SK-N-SH treated with all-trans-retinoic acid at 6 μM for 48 hours (cell line): ENCODE measurements around the gene UTP4.

Experiments used
- ATAC-seq: fragments of 200-7000 bp; cut with Tn5 transposase; 3 replicates; pipeline ENCODE4 v1.9.1; 2020; ENCODE audit warnings: mild to moderate bottlenecking, moderate library complexity
- ARNTL ChIP-seq: fragments of 450-650 bp; formaldehyde crosslinking; IDR thresholded peaks from 2 replicates; pipeline ENCODE4 v1.5.0; 2020; ENCODE audit warnings: low read depth, mild to moderate bottlenecking, moderate library complexity, borderline replicate concordance
- BACH2 ChIP-seq: fragments of 250-450 bp; sonication (Bioruptor Pico); IDR thresholded peaks from 2 replicates; pipeline ENCODE4 v1.9.0; 2021; ENCODE audit warnings: mild to moderate bottlenecking, borderline replicate concordance
- CSDC2 ChIP-seq: fragments of 250-450 bp; sonication (Bioruptor Pico); IDR thresholded peaks from 2 replicates; pipeline ENCODE4 v1.5.0; 2020; ENCODE audit warnings: mild to moderate bottlenecking, moderate library complexity
- ESRRG ChIP-seq: fragments of 250-450 bp; sonication (Bioruptor Pico); IDR thresholded peaks from 2 replicates; pipeline ENCODE4 v1.6.1; 2021; ENCODE audit warnings: mild to moderate bottlenecking
- GLIS3 ChIP-seq: fragments of 250-450 bp; sonication (Bioruptor Pico); IDR thresholded peaks from 2 replicates; pipeline ENCODE4 v1.5.0; 2020; ENCODE audit warnings: mild to moderate bottlenecking, moderate library complexity
- ISL1 ChIP-seq: fragments of 250-450 bp; sonication (Bioruptor Pico); IDR thresholded peaks from 2 replicates; pipeline ENCODE4 v2.1.2; 2022; ENCODE audit warnings: mild to moderate bottlenecking, moderate library complexity
- OSR1 ChIP-seq: fragments of 250-450 bp; sonication (Bioruptor Pico); IDR thresholded peaks from 2 replicates; pipeline ENCODE4 v1.8.0; 2022; ENCODE audit warnings: moderate library complexity, mild to moderate bottlenecking, inconsistent platforms
- PATZ1 ChIP-seq: fragments of 250-450 bp; sonication (Bioruptor Pico); IDR thresholded peaks from 2 replicates; pipeline ENCODE4 v1.8.0; 2020; ENCODE audit warnings: mild to moderate bottlenecking, moderate library complexity, borderline replicate concordance
- PPARA ChIP-seq: fragments of 250-450 bp; sonication (Bioruptor Pico); IDR thresholded peaks from 2 replicates; pipeline ENCODE4 v1.5.0; 2020; ENCODE audit warnings: mild to moderate bottlenecking, borderline replicate concordance
- RARB ChIP-seq: fragments of 250-450 bp; sonication (Bioruptor Pico); IDR thresholded peaks from 2 replicates; pipeline ENCODE4 v1.8.0; 2021; ENCODE audit warnings: mild to moderate bottlenecking, moderate library complexity
- SNAI2 ChIP-seq: fragments of 250-450 bp; sonication (Bioruptor Pico); IDR thresholded peaks from 2 replicates; pipeline ENCODE4 v1.5.0; 2020; ENCODE audit warnings: mild to moderate bottlenecking, moderate library complexity
- TCF4 ChIP-seq: fragments of 250-450 bp; sonication (Bioruptor Pico); IDR thresholded peaks from 2 replicates; pipeline ENCODE4 v1.8.0; 2021; ENCODE audit warnings: mild to moderate bottlenecking, moderate library complexity, borderline replicate concordance
- TOX ChIP-seq: fragments of 250-450 bp; sonication (Bioruptor Pico); IDR thresholded peaks from 2 replicates; pipeline ENCODE4 v1.8.0; 2021; ENCODE audit warnings: mild to moderate bottlenecking, moderate library complexity, borderline replicate concordance
- TSHZ2 ChIP-seq: fragments of 250-450 bp; sonication (Bioruptor Pico); IDR thresholded peaks from 2 replicates; pipeline ENCODE4 v1.5.0; 2020; ENCODE audit warnings: mild to moderate bottlenecking, moderate library complexity
- ZC3H10 ChIP-seq: fragments of 250-450 bp; sonication (Bioruptor Pico); IDR thresholded peaks from 2 replicates; pipeline ENCODE4 v1.5.1; 2021; ENCODE audit warnings: mild to moderate bottlenecking, moderate library complexity
- ZFP3 ChIP-seq: fragments of 250-450 bp; sonication (Bioruptor Pico); IDR thresholded peaks from 2 replicates; pipeline ENCODE4 v1.5.0; 2020; ENCODE audit warnings: mild to moderate bottlenecking, moderate library complexity
- ZFP30 ChIP-seq: fragments of 450-650 bp; formaldehyde crosslinking; IDR thresholded peaks from 2 replicates; pipeline ENCODE4 v1.5.0; 2022; ENCODE audit warnings: mild to moderate bottlenecking, moderate library complexity
- ZNF565 ChIP-seq: fragments of 450-650 bp; formaldehyde crosslinking; conservative IDR thresholded peaks from 2 replicates; pipeline ENCODE4 v1.5.0; 2020; ENCODE audit warnings: low read depth, mild to moderate bottlenecking, moderate library complexity
- ZNF70 ChIP-seq: fragments of 450-650 bp; formaldehyde crosslinking; IDR thresholded peaks from 2 replicates; pipeline ENCODE4 v1.5.0; 2020; ENCODE audit warnings: mild to moderate bottlenecking, moderate library complexity
- ZNF8 ChIP-seq: fragments of 450-650 bp; formaldehyde crosslinking; IDR thresholded peaks from 2 replicates; pipeline ENCODE4 v1.5.0; 2020; ENCODE audit warnings: mild to moderate bottlenecking, moderate library complexity
- TF ChIP-seq, protein P1 (sequence below): fragments of 250-450 bp; sonication (Bioruptor Pico); IDR thresholded peaks from 2 replicates; pipeline ENCODE4 v1.8.0; 2021; ENCODE audit warnings: low read depth, mild to moderate bottlenecking, moderate library complexity, borderline replicate concordance
- TF ChIP-seq, protein P2 (sequence below): fragments of 250-450 bp; sonication (Bioruptor Pico); IDR thresholded peaks from 2 replicates; pipeline ENCODE4 v1.5.1; 2021; ENCODE audit warnings: mild to moderate bottlenecking, moderate library complexity

The UTP4 gene

DNA sequence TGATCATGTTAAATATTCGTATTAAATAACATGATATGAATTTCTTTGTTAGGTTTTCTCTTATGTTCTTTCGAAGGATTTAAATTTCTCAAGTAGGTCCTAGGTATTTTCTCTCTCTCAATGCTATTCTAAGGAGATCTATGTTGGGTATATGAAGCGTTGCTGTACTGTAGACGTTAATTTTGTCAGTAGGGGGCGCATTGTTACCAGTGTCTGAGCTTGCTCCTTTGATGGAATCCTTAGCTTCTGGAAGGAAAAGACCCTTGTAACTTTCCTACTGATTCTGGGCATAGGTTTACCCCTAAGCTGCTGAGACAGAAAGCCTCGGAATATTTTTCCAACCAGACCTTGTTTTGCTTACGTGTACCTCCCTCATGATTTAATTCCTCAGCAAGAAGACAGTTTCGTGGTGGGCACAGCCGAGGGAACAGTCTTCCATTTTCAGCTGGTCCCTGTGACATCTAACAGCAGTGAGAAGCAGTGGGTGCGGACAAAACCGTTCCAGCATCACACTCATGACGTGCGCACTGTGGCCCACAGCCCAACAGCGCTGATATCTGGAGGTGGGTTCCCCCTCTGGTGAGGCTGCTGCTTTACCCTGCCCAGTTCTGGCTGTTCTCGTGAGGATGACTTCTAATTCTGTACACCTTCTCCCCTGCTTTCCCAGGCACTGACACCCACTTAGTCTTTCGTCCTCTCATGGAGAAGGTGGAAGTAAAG lies 17.9 kb downstream of the UTP4 start:
- peak; percentile 97 for ATAC-seq
- TF ChIP-seq OSR1 (CRISPR knock-in tag) (no peak), TSHZ2 (CRISPR knock-in tag) (no peak), SNAI2 (CRISPR knock-in tag) (no peak), ZFP30 (CRISPR knock-in tag) (no peak), ZNF565 (CRISPR knock-in tag) (no peak), RARB (CRISPR knock-in tag) (no peak), ZNF70 (CRISPR knock-in tag) (no peak), CSDC2 (no peak), BACH2 (no peak), GLIS3 (CRISPR knock-in tag) (no peak), ARNTL (no peak), PPARA (CRISPR knock-in tag) (no peak), ISL1 (no peak)
- TF ChIP-seq, all 23 proteins: peak for 0

DNA sequence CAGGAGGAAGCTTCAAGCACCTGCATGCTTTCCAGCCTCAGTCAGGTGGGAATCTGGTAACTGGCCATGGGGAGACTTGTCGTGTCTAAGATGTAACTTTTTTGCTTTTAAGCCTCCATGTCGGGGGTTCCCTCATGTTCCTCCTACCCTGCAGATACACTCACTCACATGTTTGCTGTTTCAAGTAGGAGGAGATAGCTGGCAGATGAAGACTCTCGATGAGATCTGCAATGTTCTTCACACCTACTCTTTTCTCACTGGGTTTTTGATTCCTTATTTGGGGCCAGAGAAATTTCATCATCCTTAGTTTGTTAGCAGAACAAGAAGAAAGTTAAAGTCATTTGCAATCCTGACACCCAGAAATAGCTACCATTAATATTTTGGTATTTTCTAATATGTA lies 24.7 kb downstream of the UTP4 start:
- no peak for ATAC-seq
- TF ChIP-seq RARB (CRISPR knock-in tag) = no peak
- TF ChIP-seq ZFP30 (CRISPR knock-in tag) = no peak
- no peak for TF ChIP-seq BACH2
- TF ChIP-seq PPARA (CRISPR knock-in tag) = no peak

DNA sequence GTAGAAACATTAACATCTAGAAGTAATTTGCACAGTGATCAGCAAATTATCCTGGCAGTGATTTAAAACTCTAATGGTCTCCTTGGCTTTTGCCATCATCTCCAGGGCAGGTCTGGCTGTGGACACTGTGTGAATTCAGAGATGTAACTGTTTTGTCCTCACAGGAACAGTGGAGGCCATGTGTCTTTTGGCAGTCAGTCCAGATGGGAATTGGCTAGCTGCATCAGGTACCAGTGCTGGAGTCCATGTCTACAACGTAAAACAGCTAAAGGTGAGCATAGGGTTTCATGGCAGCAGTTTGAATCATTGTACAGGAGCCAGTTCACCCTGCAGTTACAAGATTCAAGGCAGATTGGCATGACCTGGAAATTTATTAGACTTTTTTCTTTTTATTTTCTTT lies 27.7 kb downstream of the UTP4 start:
- no peak for ATAC-seq
- TF ChIP-seq ARNTL (no peak), PATZ1 (CRISPR knock-in tag) (no peak), ESRRG (no peak), ZFP30 (CRISPR knock-in tag) (no peak), BACH2 (no peak)
- TF ChIP-seq, protein P1, sequence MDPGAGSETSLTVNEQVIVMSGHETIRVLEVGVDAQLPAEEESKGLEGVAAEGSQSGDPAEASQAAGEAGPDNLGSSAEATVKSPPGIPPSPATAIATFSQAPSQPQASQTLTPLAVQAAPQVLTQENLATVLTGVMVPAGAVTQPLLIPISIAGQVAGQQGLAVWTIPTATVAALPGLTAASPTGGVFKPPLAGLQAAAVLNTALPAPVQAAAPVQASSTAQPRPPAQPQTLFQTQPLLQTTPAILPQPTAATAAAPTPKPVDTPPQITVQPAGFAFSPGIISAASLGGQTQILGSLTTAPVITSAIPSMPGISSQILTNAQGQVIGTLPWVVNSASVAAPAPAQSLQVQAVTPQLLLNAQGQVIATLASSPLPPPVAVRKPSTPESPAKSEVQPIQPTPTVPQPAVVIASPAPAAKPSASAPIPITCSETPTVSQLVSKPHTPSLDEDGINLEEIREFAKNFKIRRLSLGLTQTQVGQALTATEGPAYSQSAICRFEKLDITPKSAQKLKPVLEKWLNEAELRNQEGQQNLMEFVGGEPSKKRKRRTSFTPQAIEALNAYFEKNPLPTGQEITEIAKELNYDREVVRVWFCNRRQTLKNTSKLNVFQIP (CRISPR knock-in tag) = no peak
- TF ChIP-seq, all 23 proteins: peak for 0

GRCh38 chr16:69165584-69165983 lies 33.1 kb downstream of the UTP4 start:
- ATAC-seq = no peak

More at GRCh38 chr16:69165584-69165983, 33.1 kb downstream of the UTP4 start:
- TF ChIP-seq CSDC2 = no peak
- no peak for TF ChIP-seq TOX (CRISPR knock-in tag)
- TF ChIP-seq ZNF8 (CRISPR knock-in tag) = no peak
- no peak for TF ChIP-seq ZFP3
- TF ChIP-seq OSR1 (CRISPR knock-in tag) = no peak
- no peak for TF ChIP-seq ZC3H10 (CRISPR knock-in tag)
- no peak for TF ChIP-seq ZNF565 (CRISPR knock-in tag)
- TF ChIP-seq ZFP30 (CRISPR knock-in tag) = no peak
- TF ChIP-seq, protein P2, sequence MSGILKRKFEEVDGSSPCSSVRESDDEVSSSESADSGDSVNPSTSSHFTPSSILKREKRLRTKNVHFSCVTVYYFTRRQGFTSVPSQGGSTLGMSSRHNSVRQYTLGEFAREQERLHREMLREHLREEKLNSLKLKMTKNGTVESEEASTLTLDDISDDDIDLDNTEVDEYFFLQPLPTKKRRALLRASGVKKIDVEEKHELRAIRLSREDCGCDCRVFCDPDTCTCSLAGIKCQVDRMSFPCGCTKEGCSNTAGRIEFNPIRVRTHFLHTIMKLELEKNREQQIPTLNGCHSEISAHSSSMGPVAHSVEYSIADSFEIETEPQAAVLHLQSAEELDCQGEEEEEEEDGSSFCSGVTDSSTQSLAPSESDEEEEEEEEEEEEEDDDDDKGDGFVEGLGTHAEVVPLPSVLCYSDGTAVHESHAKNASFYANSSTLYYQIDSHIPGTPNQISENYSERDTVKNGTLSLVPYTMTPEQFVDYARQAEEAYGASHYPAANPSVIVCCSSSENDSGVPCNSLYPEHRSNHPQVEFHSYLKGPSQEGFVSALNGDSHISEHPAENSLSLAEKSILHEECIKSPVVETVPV (CRISPR knock-in tag) = no peak
- TF ChIP-seq, protein P1 (CRISPR knock-in tag) = no peak
- TF ChIP-seq SNAI2 (CRISPR knock-in tag) = no peak
- TF ChIP-seq ISL1 = no peak
- TF ChIP-seq TCF4 (CRISPR knock-in tag) = no peak
